Sigmoid colon (tissue), 4 donors: Measurements from ENCODE around the gene ERO1B.

Experiments used
- EP300 ChIP-seq, 4 donors: sonication (generic); formaldehyde crosslinking; IDR thresholded peaks; one replicate each; pipeline ENCODE4 v1.6.1; 2017; ENCODE audit warnings: antibody characterized with exemption in 4 of 4
- POLR2A ChIP-seq, 2 donors: fragments of 450-650 bp; IDR thresholded peaks; one replicate each; pipeline ENCODE4 v1.6.1; 2016; ENCODE audit warnings: antibody characterized with exemption in 2 of 2, mild to moderate bottlenecking in 2 of 2, moderate library complexity in 2 of 2
- POLR2AphosphoS5 ChIP-seq, 4 donors: sonication (generic); formaldehyde crosslinking; IDR thresholded peaks; one replicate each; pipeline ENCODE4 v1.6.1; 2017; ENCODE audit warnings: antibody characterized with exemption in 4 of 4
- TF ChIP-seq, protein P1 (sequence below), 4 experiments: fragments of 450-650 bp in 3 of 4; fragments of 200-600 bp in 1 of 4; IDR thresholded peaks; one replicate each; pipeline ENCODE4 v1.5.1; 2016 to 2019; ENCODE audit warnings: antibody characterized with exemption in 4 of 4, mild to moderate bottlenecking in 3 of 4, moderate library complexity in 2 of 4

DNA sequence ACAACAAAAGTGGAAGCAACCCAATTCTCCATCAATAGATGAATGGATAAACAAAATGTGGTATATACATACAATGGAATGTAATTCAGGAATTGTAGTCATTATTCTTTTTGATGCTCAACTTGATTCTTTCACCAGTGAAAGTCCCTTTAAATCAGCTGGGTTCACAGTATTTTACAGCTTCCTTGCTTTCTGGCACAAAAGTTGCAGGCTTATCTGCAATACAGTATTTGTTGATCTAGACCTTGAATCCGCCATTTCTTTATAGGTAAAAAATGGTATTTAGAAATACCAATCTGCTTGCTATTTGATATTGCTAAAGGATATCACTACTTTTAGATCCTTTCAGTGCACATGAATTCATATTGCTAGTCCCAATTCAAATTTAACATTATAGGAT, 44.7 kb upstream of the ERO1B start:
- TF ChIP-seq, protein P1, sequence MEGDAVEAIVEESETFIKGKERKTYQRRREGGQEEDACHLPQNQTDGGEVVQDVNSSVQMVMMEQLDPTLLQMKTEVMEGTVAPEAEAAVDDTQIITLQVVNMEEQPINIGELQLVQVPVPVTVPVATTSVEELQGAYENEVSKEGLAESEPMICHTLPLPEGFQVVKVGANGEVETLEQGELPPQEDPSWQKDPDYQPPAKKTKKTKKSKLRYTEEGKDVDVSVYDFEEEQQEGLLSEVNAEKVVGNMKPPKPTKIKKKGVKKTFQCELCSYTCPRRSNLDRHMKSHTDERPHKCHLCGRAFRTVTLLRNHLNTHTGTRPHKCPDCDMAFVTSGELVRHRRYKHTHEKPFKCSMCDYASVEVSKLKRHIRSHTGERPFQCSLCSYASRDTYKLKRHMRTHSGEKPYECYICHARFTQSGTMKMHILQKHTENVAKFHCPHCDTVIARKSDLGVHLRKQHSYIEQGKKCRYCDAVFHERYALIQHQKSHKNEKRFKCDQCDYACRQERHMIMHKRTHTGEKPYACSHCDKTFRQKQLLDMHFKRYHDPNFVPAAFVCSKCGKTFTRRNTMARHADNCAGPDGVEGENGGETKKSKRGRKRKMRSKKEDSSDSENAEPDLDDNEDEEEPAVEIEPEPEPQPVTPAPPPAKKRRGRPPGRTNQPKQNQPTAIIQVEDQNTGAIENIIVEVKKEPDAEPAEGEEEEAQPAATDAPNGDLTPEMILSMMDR (IDR thresholded peaks at IDR 0.05): no peak
- TF ChIP-seq POLR2A (IDR thresholded peaks at IDR 0.05) (no peak), POLR2AphosphoS5 (IDR thresholded peaks at IDR 0.05) (no peak), EP300 (IDR thresholded peaks at IDR 0.05) (no peak)
